Hepatocyte (in vitro differentiated cells): ENCODE results near the gene PTPRN. TPM values are rescaled to one million over a fixed set of nuclear protein-coding genes. Genes with fewer than 3 reads are reported as not detected.
A peak's percentile ranks its signal among the peaks of the same experiment; 100 is the strongest.

Experiments
- DNase-seq: peaks from one replicate; pipeline ENCODE4 v3.0.0-alpha.2; 2016; ENCODE audit warnings: low spot score
- H2AFZ ChIP-seq: fragments of 200-600 bp; sonication (generic); 2 replicates; pipeline ENCODE4 v1.6.0; 2016; ENCODE audit warnings: antibody characterized with exemption, mild to moderate bottlenecking
- H3K27ac ChIP-seq: fragments of 200-600 bp; sonication (generic); 2 replicates; pipeline ENCODE4 v1.5.1; 2016; ENCODE audit warnings: mild to moderate bottlenecking
- H3K27me3 ChIP-seq: fragments of 200-600 bp; sonication (generic); 2 replicates; pipeline ENCODE4 v1.6.1; 2016
- H3K36me3 ChIP-seq: fragments of 200-600 bp; sonication (generic); replicated peaks from 2 replicates; pipeline ENCODE4 v1.5.1; 2016; ENCODE audit warnings: low read depth; ENCODE audit not compliant: insufficient read depth
- H3K4me1 ChIP-seq: fragments of 200-600 bp; sonication (generic); 2 replicates; pipeline ENCODE4 v1.5.1; 2016; ENCODE audit warnings: mild to moderate bottlenecking, moderate library complexity; ENCODE audit not compliant: insufficient read depth
- H3K4me2 ChIP-seq: fragments of 200-600 bp; sonication (generic); 2 replicates; pipeline ENCODE4 v1.6.0; 2016
- H3K4me3 ChIP-seq: fragments of 200-600 bp; sonication (generic); 2 replicates; pipeline ENCODE4 v1.5.1; 2016; ENCODE audit warnings: mild to moderate bottlenecking
- H3K79me2 ChIP-seq: fragments of 200-600 bp; sonication (generic); 2 replicates; pipeline ENCODE4 v1.6.0; 2017; ENCODE audit warnings: mild to moderate bottlenecking
- H3K9me2 ChIP-seq: fragments of 200-600 bp; sonication (generic); replicated peaks from 2 replicates; pipeline ENCODE4 v1.6.0; 2017; ENCODE audit warnings: mild to moderate bottlenecking; ENCODE audit not compliant: insufficient read depth
- H3K9me3 ChIP-seq: fragments of 200-600 bp; sonication (generic); 2 replicates; pipeline ENCODE4 v1.5.1; 2016; ENCODE audit warnings: low read depth, mild to moderate bottlenecking
- H4K20me1 ChIP-seq: fragments of 200-600 bp; sonication (generic); 2 replicates; pipeline ENCODE4 v1.6.0; 2016; ENCODE audit warnings: mild to moderate bottlenecking; ENCODE audit not compliant: insufficient read depth, poor library complexity, severe bottlenecking
- EZH2 ChIP-seq: fragments of 200-600 bp; sonication (generic); IDR thresholded peaks from 2 replicates; pipeline ENCODE4 v1.6.1; 2016; ENCODE audit warnings: antibody characterized with exemption, mild to moderate bottlenecking, borderline replicate concordance
- EZH2phosphoT487 ChIP-seq: fragments of 200-600 bp; sonication (generic); IDR thresholded peaks from one replicate; pipeline ENCODE4 v1.6.1; 2018; ENCODE audit warnings: antibody characterized with exemption, mild to moderate bottlenecking, low read depth, moderate library complexity; ENCODE audit not compliant: unreplicated experiment, severe bottlenecking
- whole genome bisulfite sequencing: methylation state at CpG from one replicate; pipeline ENCODE4 v1.1.6; 2016; ENCODE audit warnings: low lambda C conversion rate; ENCODE audit errors: missing lambda C conversion rate; 5-methylcytosine and 5-hydroxymethylcytosine counted together
- polyA plus RNA-seq: library from polyadenylated mRNA; unstranded; fragments of >200 nt; fragmentation: Nextera tagmentation; extraction: Ambion mirVana; gene quantifications from 2 replicates; pipeline ENCODE4 v1.2.1, GENCODE V29; 2016
- total RNA-seq: library from RNA; depleted of rRNA; stranded (reverse); fragments of >200 nt; gene quantifications from 2 replicates; pipeline ENCODE4 v1.2.3, GENCODE V29; 2014
- TF ChIP-seq, protein P1 (sequence below): fragments of 200-600 bp; sonication (generic); IDR thresholded peaks from 2 replicates; pipeline ENCODE4 v1.5.1; 2016; ENCODE audit warnings: antibody characterized with exemption, mild to moderate bottlenecking; ENCODE audit not compliant: poor library complexity

PTPRN gene
- total and polyA plus RNA-seq, 2 experiments from 2014 or later: 4.6 to 9.8 TPM

DNA sequence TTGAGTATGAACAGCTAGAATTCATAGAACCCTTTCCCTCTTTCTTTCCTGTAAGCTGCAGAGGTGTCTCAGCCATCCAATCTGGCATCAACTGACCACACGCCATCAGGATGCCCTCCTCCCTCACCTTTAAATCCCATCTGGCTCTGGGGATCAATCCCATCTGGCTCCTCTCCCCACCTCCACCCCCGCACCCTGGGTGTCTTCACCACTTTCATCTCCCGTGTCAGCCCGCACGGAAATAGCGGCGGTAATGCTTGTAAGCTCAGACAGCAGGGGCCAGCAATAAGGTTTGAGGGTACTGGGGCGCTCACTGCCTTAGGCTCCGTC is 56.7 kb downstream of the PTPRN start:
- Histone ChIP-seq H2AFZ (peak overlapping the region; percentile 13), H3K27me3 (peaks cover 45% of the 10 kb centered on the region)

DNA sequence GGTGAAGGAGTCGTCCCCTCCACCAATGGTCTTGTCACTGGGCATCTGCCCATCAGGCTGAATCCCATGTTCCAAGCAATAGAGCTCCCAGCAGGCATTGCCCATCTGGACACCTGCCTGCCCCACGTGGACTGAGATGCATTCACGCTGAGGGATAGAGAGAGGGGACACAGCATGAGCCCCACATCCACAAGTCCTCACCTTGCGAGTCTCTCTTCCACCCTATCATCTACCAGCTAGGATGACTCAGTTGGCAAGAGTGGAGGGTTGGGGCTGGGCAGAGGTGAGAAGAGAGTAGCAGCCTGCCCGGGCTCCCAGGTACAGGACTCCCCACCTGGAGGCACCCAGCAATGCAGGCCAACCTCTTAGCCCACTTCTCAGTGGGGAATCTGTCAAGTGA is 57.1 kb downstream of the PTPRN start:
- peak overlapping the region; percentile 98 for H3K4me2 ChIP-seq
- WGBS: 62% methylated on average over 5 of the region's 5 CpGs
- H3K36me3 ChIP-seq: no peaks in the 10 kb centered on the region
- H3K4me1 ChIP-seq: peaks cover 49% of the 10 kb centered on the region
- H3K9me3 ChIP-seq: no peaks in the 10 kb centered on the region
- no peaks in the 10 kb centered on the region for H3K9me2 ChIP-seq
- no peaks in the 10 kb centered on the region for H4K20me1 ChIP-seq
- H3K27ac ChIP-seq: no peak overlapping the region
- TF ChIP-seq EZH2phosphoT487: no peak
- TF ChIP-seq, protein P1, sequence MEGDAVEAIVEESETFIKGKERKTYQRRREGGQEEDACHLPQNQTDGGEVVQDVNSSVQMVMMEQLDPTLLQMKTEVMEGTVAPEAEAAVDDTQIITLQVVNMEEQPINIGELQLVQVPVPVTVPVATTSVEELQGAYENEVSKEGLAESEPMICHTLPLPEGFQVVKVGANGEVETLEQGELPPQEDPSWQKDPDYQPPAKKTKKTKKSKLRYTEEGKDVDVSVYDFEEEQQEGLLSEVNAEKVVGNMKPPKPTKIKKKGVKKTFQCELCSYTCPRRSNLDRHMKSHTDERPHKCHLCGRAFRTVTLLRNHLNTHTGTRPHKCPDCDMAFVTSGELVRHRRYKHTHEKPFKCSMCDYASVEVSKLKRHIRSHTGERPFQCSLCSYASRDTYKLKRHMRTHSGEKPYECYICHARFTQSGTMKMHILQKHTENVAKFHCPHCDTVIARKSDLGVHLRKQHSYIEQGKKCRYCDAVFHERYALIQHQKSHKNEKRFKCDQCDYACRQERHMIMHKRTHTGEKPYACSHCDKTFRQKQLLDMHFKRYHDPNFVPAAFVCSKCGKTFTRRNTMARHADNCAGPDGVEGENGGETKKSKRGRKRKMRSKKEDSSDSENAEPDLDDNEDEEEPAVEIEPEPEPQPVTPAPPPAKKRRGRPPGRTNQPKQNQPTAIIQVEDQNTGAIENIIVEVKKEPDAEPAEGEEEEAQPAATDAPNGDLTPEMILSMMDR: no peak
- no peak for TF ChIP-seq EZH2
- DNase-seq: no peak
- peaks cover 2% of the 10 kb centered on the region for H3K79me2 ChIP-seq
- peaks cover 45% of the 10 kb centered on the region for H3K27me3 ChIP-seq
- H3K4me3 ChIP-seq: no peak overlapping the region
- H2AFZ ChIP-seq: no peak overlapping the region

More for the DNA sequence above, 56.7 kb downstream of the PTPRN start:
- WGBS: 8% methylated on average over 8 of the region's 9 CpGs
- no peak for TF ChIP-seq EZH2phosphoT487
- TF ChIP-seq, protein P1: no peak
- no peak for TF ChIP-seq EZH2
- no peaks in the 10 kb centered on the region for H4K20me1 ChIP-seq
- no peak overlapping the region for H3K27ac ChIP-seq
- no peak for DNase-seq
- H3K4me2 ChIP-seq: peak overlapping the region; percentile 98
- peaks cover 49% of the 10 kb centered on the region for H3K4me1 ChIP-seq
- H3K9me3 ChIP-seq: no peaks in the 10 kb centered on the region
- H3K4me3 ChIP-seq: no peak overlapping the region
- peaks cover under 1% of the 10 kb centered on the region for H3K79me2 ChIP-seq
- H3K9me2 ChIP-seq: no peaks in the 10 kb centered on the region
- no peaks in the 10 kb centered on the region for H3K36me3 ChIP-seq

DNA sequence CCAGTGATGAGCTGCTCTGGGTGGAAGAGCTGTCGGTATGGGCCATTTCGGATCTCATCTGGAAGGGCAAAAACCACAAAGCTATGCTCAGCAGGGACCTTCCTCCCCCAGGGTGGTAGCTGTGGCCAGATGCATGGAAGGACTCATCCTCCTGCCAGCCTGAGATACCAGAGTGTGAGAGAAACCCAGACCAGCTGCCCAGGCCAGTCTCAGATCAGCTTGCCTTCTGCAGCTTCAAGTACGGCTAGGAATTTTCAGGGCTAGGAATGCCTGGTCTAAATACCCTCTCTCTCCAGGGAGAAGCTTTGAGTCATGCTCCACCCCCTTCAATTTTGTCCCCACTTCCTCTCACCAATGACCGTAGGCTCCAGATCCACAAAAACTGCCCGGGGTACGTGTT is 57.5 kb downstream of the PTPRN start:
- no peak for TF ChIP-seq EZH2
- TF ChIP-seq EZH2phosphoT487: no peak
- TF ChIP-seq, protein P1: no peak
- Histone ChIP-seq H3K4me2 (no peak overlapping the region), H3K27me3 (peaks cover 44% of the 10 kb centered on the region)

More for the DNA sequence above, 57.5 kb downstream of the PTPRN start:
- peaks cover 6% of the 10 kb centered on the region for H3K79me2 ChIP-seq
- no peak overlapping the region for H3K27ac ChIP-seq
- H3K4me1 ChIP-seq: peaks cover 49% of the 10 kb centered on the region
- no peak overlapping the region for H3K4me3 ChIP-seq
- whole genome bisulfite sequencing: 84% methylated on average over 6 of the region's 6 CpGs
- no peak overlapping the region for H2AFZ ChIP-seq
- no peaks in the 10 kb centered on the region for H4K20me1 ChIP-seq
- H3K36me3 ChIP-seq: no peaks in the 10 kb centered on the region
- no peaks in the 10 kb centered on the region for H3K9me2 ChIP-seq
- no peak for DNase-seq
- H3K9me3 ChIP-seq: no peaks in the 10 kb centered on the region
